Mesendoderm (in vitro differentiated cells): ENCODE results near the gene SHROOM3.

Source experiments
- DNase-seq: peaks from one replicate; pipeline ENCODE4 v3.0.0; 2013
- H2AK5ac ChIP-seq: 2 replicates; pipeline ENCODE4 v1.6.1; 2013; ENCODE audit warnings: low read length, inconsistent platforms
- H2BK120ac ChIP-seq: 2 replicates; pipeline ENCODE4 v1.6.1; 2013; ENCODE audit warnings: low read depth, mild to moderate bottlenecking, low read length, moderate library complexity, mixed read lengths
- H2BK15ac ChIP-seq: replicated peaks from 2 replicates; pipeline ENCODE4 v1.6.1; 2013; ENCODE audit warnings: low read depth, mild to moderate bottlenecking, moderate library complexity
- H2BK5ac ChIP-seq: 2 replicates; pipeline ENCODE4 v1.6.1; 2013; ENCODE audit warnings: low read length, inconsistent platforms
- H3K18ac ChIP-seq: 2 replicates; pipeline ENCODE4 v1.6.1; 2013; ENCODE audit warnings: mild to moderate bottlenecking, low read length, mixed read lengths
- H3K23ac ChIP-seq: one replicate; pipeline ENCODE4 v1.6.1; 2013; ENCODE audit warnings: low read length
- H3K27ac ChIP-seq: 2 replicates; pipeline ENCODE4 v1.5.1; 2013; ENCODE audit warnings: low read depth, mild to moderate bottlenecking, inconsistent platforms, low read length, moderate library complexity
- H3K27me3 ChIP-seq: 2 replicates; pipeline ENCODE4 v1.6.1; 2013; ENCODE audit warnings: low read length, control low read depth, mild to moderate bottlenecking, inconsistent platforms; ENCODE audit not compliant: insufficient read depth, poor library complexity
- H3K36me3 ChIP-seq: 2 replicates; pipeline ENCODE4 v1.6.1; 2013; ENCODE audit warnings: low read length, inconsistent platforms; ENCODE audit not compliant: control insufficient read depth, insufficient read depth
- H3K4ac ChIP-seq: one replicate; pipeline ENCODE4 v1.6.1; 2013; ENCODE audit warnings: low read depth, mild to moderate bottlenecking, low read length, moderate library complexity
- H3K4me1 ChIP-seq: 2 replicates; pipeline ENCODE4 v1.6.1; 2013; ENCODE audit warnings: low read depth, low read length, inconsistent platforms; ENCODE audit not compliant: control insufficient read depth
- H3K4me2 ChIP-seq: 2 replicates; pipeline ENCODE4 v1.6.1; 2013; ENCODE audit warnings: low read length
- H3K4me3 ChIP-seq: 2 replicates; pipeline ENCODE4 v1.5.1; 2013; ENCODE audit warnings: mild to moderate bottlenecking, low read length
- H3K56ac ChIP-seq: one replicate; pipeline ENCODE4 v1.6.1; 2013; ENCODE audit warnings: low read length
- H3K79me1 ChIP-seq: 2 replicates; pipeline ENCODE4 v1.6.1; 2013; ENCODE audit warnings: low read length, inconsistent platforms
- H3K79me2 ChIP-seq: 2 replicates; pipeline ENCODE4 v1.6.1; 2013; ENCODE audit warnings: mild to moderate bottlenecking, low read length; ENCODE audit not compliant: control insufficient read depth, insufficient read depth
- H3K9ac ChIP-seq: 2 replicates; pipeline ENCODE4 v1.6.1; 2013; ENCODE audit warnings: low read length, inconsistent platforms
- H4K5ac ChIP-seq: one replicate; pipeline ENCODE4 v1.6.1; 2013; ENCODE audit warnings: low read length
- H4K8ac ChIP-seq: one replicate; pipeline ENCODE4 v1.6.1; 2013; ENCODE audit warnings: low read depth, mild to moderate bottlenecking, control low read depth, low read length, moderate library complexity
- WGBS: extraction: QIAGEN DNeasy Blood & Tissue Kit; methylation state at CpG from one replicate; pipeline ENCODE4 v1.1.7; 2013; ENCODE audit warnings: low lambda C conversion rate, missing lambda C conversion rate; ENCODE audit not compliant: insufficient coverage; ENCODE audit errors: extremely low coverage; 5-methylcytosine and 5-hydroxymethylcytosine counted together

The SHROOM3 gene

GRCh38 chr4:76527666-76528065 lies 92.6 kb downstream of the SHROOM3 start:
- no peak overlapping the region for H4K5ac ChIP-seq
- no peak overlapping the region for H3K4me2 ChIP-seq
- H3K79me1 ChIP-seq: no peaks in the 10 kb centered on the region
- no peaks in the 10 kb centered on the region for H3K27me3 ChIP-seq
- H3K4me1 ChIP-seq: no peaks in the 10 kb centered on the region
- WGBS: no CpG with 5 or more reads among the region's 5 CpGs
- H3K23ac ChIP-seq: no peak overlapping the region
- no peak overlapping the region for H2BK120ac ChIP-seq
- no peak overlapping the region for H3K9ac ChIP-seq
- no peak overlapping the region for H2AK5ac ChIP-seq
- H3K4me3 ChIP-seq: no peak overlapping the region
- H3K18ac ChIP-seq: no peak overlapping the region
- no peak overlapping the region for H2BK5ac ChIP-seq
- no peak overlapping the region for H3K4ac ChIP-seq
- DNase-seq: no peak
- H2BK15ac ChIP-seq: no peak overlapping the region
- no peak overlapping the region for H3K27ac ChIP-seq
- no peaks in the 10 kb centered on the region for H3K36me3 ChIP-seq
- no peaks in the 10 kb centered on the region for H3K79me2 ChIP-seq
- H4K8ac ChIP-seq: no peak overlapping the region
- H3K56ac ChIP-seq: no peak overlapping the region

DNA sequence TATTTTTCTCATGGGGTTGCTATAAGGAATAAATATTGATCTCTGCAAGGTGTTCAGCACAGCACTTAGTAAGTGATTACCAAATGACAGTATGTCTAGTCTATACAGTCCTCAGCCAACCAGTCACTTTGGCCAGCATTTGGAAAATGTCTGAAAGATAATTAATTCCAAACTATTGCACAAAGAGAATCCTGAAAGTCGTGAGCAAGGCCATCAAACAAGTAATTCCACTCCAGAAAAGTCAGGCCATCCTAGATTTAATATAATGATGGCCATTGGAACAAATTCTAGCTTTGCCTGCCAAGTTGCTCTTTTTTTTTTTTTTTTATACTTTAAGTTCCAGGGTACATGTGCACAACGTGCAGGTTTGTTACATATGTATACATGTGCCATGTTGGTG lies 96.6 kb downstream of the SHROOM3 start:
- no peaks in the 10 kb centered on the region for H3K79me1 ChIP-seq
- no CpG with 5 or more reads among the region's 2 CpGs for WGBS
- H3K18ac ChIP-seq: no peak overlapping the region
- no peak overlapping the region for H3K4ac ChIP-seq
- no peak overlapping the region for H2BK5ac ChIP-seq
- H2BK120ac ChIP-seq: no peak overlapping the region
- DNase-seq: no peak
- no peak overlapping the region for H3K4me3 ChIP-seq
- no peak overlapping the region for H4K5ac ChIP-seq
- no peaks in the 10 kb centered on the region for H3K4me1 ChIP-seq
- no peak overlapping the region for H2AK5ac ChIP-seq
- H3K23ac ChIP-seq: no peak overlapping the region
- H4K8ac ChIP-seq: no peak overlapping the region
- no peak overlapping the region for H3K56ac ChIP-seq
- H3K36me3 ChIP-seq: no peaks in the 10 kb centered on the region
- H2BK15ac ChIP-seq: no peak overlapping the region
- no peak overlapping the region for H3K9ac ChIP-seq
- H3K4me2 ChIP-seq: no peak overlapping the region
- H3K27ac ChIP-seq: no peak overlapping the region
- H3K27me3 ChIP-seq: no peaks in the 10 kb centered on the region
- no peaks in the 10 kb centered on the region for H3K79me2 ChIP-seq

GRCh38 chr4:76532805-76533204 lies 97.8 kb downstream of the SHROOM3 start:
- H3K79me2 ChIP-seq: no peaks in the 10 kb centered on the region
- H3K4me1 ChIP-seq: no peaks in the 10 kb centered on the region
- H4K5ac ChIP-seq: no peak overlapping the region
- no peaks in the 10 kb centered on the region for H3K36me3 ChIP-seq
- H3K27ac ChIP-seq: no peak overlapping the region
- no peak overlapping the region for H3K23ac ChIP-seq
- no peak overlapping the region for H3K4me2 ChIP-seq
- DNase-seq: no peak
- no peak overlapping the region for H3K56ac ChIP-seq
- no peak overlapping the region for H3K4ac ChIP-seq
- no CpG with 5 or more reads among the region's 2 CpGs for WGBS
- no peak overlapping the region for H2BK120ac ChIP-seq
- H3K18ac ChIP-seq: no peak overlapping the region
- H2AK5ac ChIP-seq: no peak overlapping the region
- no peaks in the 10 kb centered on the region for H3K79me1 ChIP-seq
- no peaks in the 10 kb centered on the region for H3K27me3 ChIP-seq
- H2BK15ac ChIP-seq: no peak overlapping the region
- no peak overlapping the region for H3K9ac ChIP-seq
- H4K8ac ChIP-seq: no peak overlapping the region
- no peak overlapping the region for H3K4me3 ChIP-seq
- no peak overlapping the region for H2BK5ac ChIP-seq

GRCh38 chr4:76533314-76533713 lies 98.3 kb downstream of the SHROOM3 start:
- no peak overlapping the region for H4K8ac ChIP-seq
- H2BK15ac ChIP-seq: no peak overlapping the region
- H3K4me1 ChIP-seq: no peaks in the 10 kb centered on the region
- H2AK5ac ChIP-seq: no peak overlapping the region
- H3K27ac ChIP-seq: no peak overlapping the region
- H3K79me1 ChIP-seq: no peaks in the 10 kb centered on the region
- no peak overlapping the region for H3K56ac ChIP-seq
- no peak overlapping the region for H3K18ac ChIP-seq
- H3K79me2 ChIP-seq: no peaks in the 10 kb centered on the region
- no peaks in the 10 kb centered on the region for H3K36me3 ChIP-seq
- no peak for DNase-seq
- H2BK5ac ChIP-seq: no peak overlapping the region
- H3K4me3 ChIP-seq: no peak overlapping the region
- H3K4ac ChIP-seq: no peak overlapping the region
- H2BK120ac ChIP-seq: no peak overlapping the region
- H3K27me3 ChIP-seq: no peaks in the 10 kb centered on the region
- H3K23ac ChIP-seq: no peak overlapping the region
- H3K9ac ChIP-seq: no peak overlapping the region
- no peak overlapping the region for H3K4me2 ChIP-seq
- no peak overlapping the region for H4K5ac ChIP-seq

DNA sequence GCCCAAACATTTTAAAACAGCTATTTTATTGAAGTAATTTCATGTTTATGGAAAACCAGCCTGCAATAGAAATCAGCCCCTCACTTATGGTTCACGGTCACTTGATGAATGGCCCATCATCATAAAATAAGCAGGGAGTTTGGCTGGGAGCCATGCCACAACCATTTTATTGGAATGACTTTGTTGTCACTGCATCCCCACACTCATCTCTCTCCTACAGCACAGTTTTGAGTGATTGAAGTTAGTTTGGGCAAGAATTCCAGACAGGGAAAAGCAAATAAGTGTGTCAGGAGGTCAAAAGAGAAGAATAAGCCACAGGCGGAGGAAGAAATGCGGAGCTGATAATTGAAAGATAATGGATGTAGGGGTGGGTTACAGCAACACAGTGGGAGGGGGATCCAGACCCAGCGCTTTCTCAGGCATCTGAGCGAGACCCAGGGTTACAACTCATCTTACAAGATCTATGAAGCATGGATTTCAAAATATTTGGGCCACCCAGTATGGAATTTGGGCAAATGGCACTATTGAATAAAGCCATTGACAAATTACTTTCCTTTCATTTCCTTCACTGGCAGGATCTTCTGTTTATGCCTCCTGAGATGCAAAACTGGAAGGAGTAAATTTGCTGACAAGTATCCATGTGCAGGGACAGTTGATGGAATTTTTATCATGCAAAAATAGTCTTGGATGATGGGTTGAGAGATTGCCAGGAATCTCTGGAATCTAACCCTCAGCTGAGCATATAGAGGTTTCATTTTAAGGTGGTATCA lies 100.8 kb downstream of the SHROOM3 start:
- no CpG with 5 or more reads among the region's 5 CpGs for WGBS

DNA sequence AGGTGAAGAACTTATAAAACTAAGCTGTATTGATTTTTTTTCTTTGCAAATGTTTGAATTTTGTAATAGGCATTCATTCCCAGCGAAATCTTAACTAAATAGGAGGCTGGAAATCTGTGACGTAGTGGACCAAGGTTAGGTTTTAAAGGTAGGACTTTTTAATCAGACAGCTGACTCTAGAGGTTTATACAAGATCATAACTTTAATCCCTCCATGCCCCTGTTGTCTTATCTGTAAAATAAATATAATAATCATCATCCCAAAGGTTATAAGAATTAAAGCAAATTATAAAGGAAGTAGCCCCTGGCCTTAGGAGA lies 101.3 kb downstream of the SHROOM3 start:
- Histone ChIP-seq H3K4ac (no peak overlapping the region), H4K5ac (no peak overlapping the region), H3K4me1 (no peaks in the 10 kb centered on the region), H3K27ac (no peak overlapping the region), H3K23ac (no peak overlapping the region), H3K4me3 (no peak overlapping the region), H3K4me2 (no peak overlapping the region), H2BK120ac (no peak overlapping the region), H2AK5ac (no peak overlapping the region), H4K8ac (no peak overlapping the region), H3K18ac (no peak overlapping the region), H2BK5ac (no peak overlapping the region), H2BK15ac (no peak overlapping the region), H3K36me3 (no peaks in the 10 kb centered on the region), H3K56ac (no peak overlapping the region), H3K9ac (no peak overlapping the region), H3K79me2 (no peaks in the 10 kb centered on the region), H3K27me3 (no peaks in the 10 kb centered on the region), H3K79me1 (no peaks in the 10 kb centered on the region)
- no peak for DNase-seq
- no CpG with 5 or more reads among the region's 2 CpGs for WGBS

More for the DNA sequence above, 100.8 kb downstream of the SHROOM3 start:
- Histone ChIP-seq H3K36me3 (no peaks in the 10 kb centered on the region), H2BK15ac (no peak overlapping the region), H3K4ac (no peak overlapping the region), H2AK5ac (no peak overlapping the region), H3K56ac (no peak overlapping the region), H3K27ac (no peak overlapping the region), H3K4me3 (no peak overlapping the region), H3K4me2 (no peak overlapping the region), H3K4me1 (no peaks in the 10 kb centered on the region), H3K27me3 (no peaks in the 10 kb centered on the region), H3K79me1 (no peaks in the 10 kb centered on the region), H3K23ac (no peak overlapping the region), H2BK5ac (no peak overlapping the region), H3K79me2 (no peaks in the 10 kb centered on the region), H4K8ac (no peak overlapping the region), H3K18ac (no peak overlapping the region), H2BK120ac (no peak overlapping the region), H3K9ac (no peak overlapping the region), H4K5ac (no peak overlapping the region)
- no peak for DNase-seq
